IMR-90 (cell line): Measurements from ENCODE around the gene SEPTIN5. TPM values are rescaled to one million over a fixed set of nuclear protein-coding genes. Genes with fewer than 3 reads are reported as not detected.

Experiments
- ATAC-seq: fragments of 200-7000 bp; cut with Tn5 transposase; 2 replicates; pipeline ENCODE4 v1.9.1; 2020; ENCODE audit warnings: low read depth, mild to moderate bottlenecking, moderate library complexity
- BruUV-seq: library from RNA; stranded (reverse); fragments of 400-500 nt; replicated peaks from 2 replicates; lab custom pipeline; 2021; lab: Mats Ljungman, UMichigan
- CTCF ChIA-PET: fragments of 300-600 bp; formaldehyde crosslinking; extraction: SDS; loops from one replicate; lab custom pipeline; 2021; ENCODE audit warnings: antibody characterized with exemption; lab: Yijun Ruan, JAX
- POLR2A ChIA-PET: fragments of 300-600 bp; sonication (Branson Sonifier 250); formaldehyde crosslinking; loops from one replicate; lab custom pipeline; 2022; ENCODE audit warnings: antibody characterized with exemption; ENCODE audit not compliant: unreplicated experiment; lab: Charles Lee
- DNase-seq: peaks from one replicate; pipeline ENCODE4 v3.0.0; 2013
- H2AFZ ChIP-seq: replicated peaks from 2 replicates; pipeline ENCODE3; 2013; ENCODE audit warnings: low read length, mild to moderate bottlenecking; ENCODE audit not compliant: poor library complexity
- H2AK5ac ChIP-seq: 2 replicates; pipeline ENCODE4 v1.6.1; 2013; ENCODE audit warnings: low read depth, low read length, inconsistent platforms
- H2AK9ac ChIP-seq: replicated peaks from 2 replicates; pipeline ENCODE3; 2013; ENCODE audit warnings: mild to moderate bottlenecking, low read depth, low read length, moderate library complexity; ENCODE audit not compliant: poor library complexity
- H2BK120ac ChIP-seq: 2 replicates; pipeline ENCODE4 v1.6.1; 2013; ENCODE audit warnings: low read depth, low read length, inconsistent platforms
- H2BK15ac ChIP-seq: 3 replicates; pipeline ENCODE4 v1.6.1; 2013; ENCODE audit warnings: low read depth, low read length, inconsistent platforms
- H2BK20ac ChIP-seq: 2 replicates; pipeline ENCODE4 v1.6.1; 2013; ENCODE audit warnings: low read depth, mild to moderate bottlenecking, inconsistent platforms, low read length, moderate library complexity
- H2BK5ac ChIP-seq: 2 replicates; pipeline ENCODE4 v1.6.1; 2013; ENCODE audit warnings: mild to moderate bottlenecking, low read depth, low read length, inconsistent platforms; ENCODE audit not compliant: poor library complexity, severe bottlenecking
- H3K14ac ChIP-seq: replicated peaks from 2 replicates; pipeline ENCODE4 v1.6.1; 2013; ENCODE audit warnings: low read depth, low read length, inconsistent platforms
- H3K18ac ChIP-seq: 2 replicates; pipeline ENCODE4 v1.6.1; 2013; ENCODE audit warnings: low read depth, low read length, control low read depth
- H3K23ac ChIP-seq: 2 replicates; pipeline ENCODE4 v1.6.1; 2013; ENCODE audit warnings: low read depth, low read length, inconsistent platforms
- H3K27ac ChIP-seq: 2 replicates; pipeline ENCODE4 v1.5.1; 2013; ENCODE audit warnings: mild to moderate bottlenecking, control low read depth, low read length; ENCODE audit not compliant: insufficient read depth
- H3K27me3 ChIP-seq: 2 replicates; pipeline ENCODE4 v1.6.1; 2013; ENCODE audit warnings: low read length; ENCODE audit not compliant: control insufficient read depth, insufficient read depth
- H3K36me3 ChIP-seq: 2 replicates; pipeline ENCODE4 v1.6.1; 2013; ENCODE audit warnings: low read length, mixed read lengths; ENCODE audit not compliant: control insufficient read depth, insufficient read depth
- H3K4ac ChIP-seq: 2 replicates; pipeline ENCODE4 v1.6.1; 2013; ENCODE audit warnings: low read depth, low read length, inconsistent platforms
- H3K4me1 ChIP-seq: 2 replicates; pipeline ENCODE4 v1.6.1; 2013; ENCODE audit warnings: low read length, mixed read lengths; ENCODE audit not compliant: control insufficient read depth, insufficient read depth
- H3K4me2 ChIP-seq: 2 replicates; pipeline ENCODE4 v1.6.1; 2013; ENCODE audit warnings: low read depth, mild to moderate bottlenecking, control low read depth, low read length, moderate library complexity
- H3K4me3 ChIP-seq: 2 replicates; pipeline ENCODE4 v1.5.1; 2013; ENCODE audit warnings: low read depth, mild to moderate bottlenecking, control low read depth, low read length, moderate library complexity; ENCODE audit not compliant: insufficient read depth
- H3K56ac ChIP-seq: 2 replicates; pipeline ENCODE4 v1.6.1; 2013; ENCODE audit warnings: low read length, inconsistent platforms; ENCODE audit not compliant: insufficient read depth; ENCODE audit errors: extremely low read depth
- H3K79me1 ChIP-seq, 2 experiments: 2 replicates each; pipeline ENCODE4 v1.6.1; 2013; ENCODE audit warnings: low read length in 2 of 2, inconsistent platforms in 1 of 2, low read depth in 1 of 2
- H3K9ac ChIP-seq: 2 replicates; pipeline ENCODE4 v1.6.1; 2013; ENCODE audit warnings: low read depth, low read length, control low read depth
- H3K9me1 ChIP-seq: 2 replicates; pipeline ENCODE4 v1.6.1; 2013; ENCODE audit warnings: low read length, inconsistent platforms; ENCODE audit not compliant: insufficient read depth
- H3K9me3 ChIP-seq: 2 replicates; pipeline ENCODE4 v1.6.1; 2013; ENCODE audit warnings: low read length; ENCODE audit not compliant: control insufficient read depth, insufficient read depth
- H4K20me1 ChIP-seq: 2 replicates; pipeline ENCODE4 v1.6.1; 2013; ENCODE audit warnings: low read length, inconsistent platforms; ENCODE audit not compliant: insufficient read depth
- H4K5ac ChIP-seq: 2 replicates; pipeline ENCODE4 v1.6.1; 2013; ENCODE audit warnings: mild to moderate bottlenecking, low read depth, low read length, control low read depth
- H4K8ac ChIP-seq, 2 experiments: 2 replicates each; pipeline ENCODE4 v1.6.1; 2013; ENCODE audit warnings: low read depth in 2 of 2, low read length in 2 of 2, control low read depth in 1 of 2, inconsistent platforms in 1 of 2
- H4K91ac ChIP-seq: 2 replicates; pipeline ENCODE4 v1.6.1; 2013; ENCODE audit warnings: low read depth, low read length, inconsistent platforms; ENCODE audit not compliant: insufficient read depth
- CEBPB ChIP-seq: IDR thresholded peaks from 2 replicates; pipeline ENCODE4 v1.6.1; 2012; ENCODE audit warnings: low read depth, low read length, improper control_type of control experiment
- CHD1 ChIP-seq: IDR thresholded peaks from 2 replicates; pipeline ENCODE4 v1.6.1; 2012; ENCODE audit warnings: low read depth, low read length, improper control_type of control experiment
- CTCF ChIP-seq: conservative IDR thresholded peaks from 2 replicates; pipeline ENCODE4 v1.5.1; 2012; ENCODE audit warnings: mild to moderate bottlenecking, low read depth, low read length, improper control_type of control experiment
- FOS ChIP-seq: fragments of 150-350 bp; IDR thresholded peaks from 2 replicates; pipeline ENCODE4 v1.6.1; 2016; ENCODE audit warnings: low read depth, low read length
- MAFK ChIP-seq: IDR thresholded peaks from 2 replicates; pipeline ENCODE4 v1.6.1; 2012; ENCODE audit warnings: low read depth, low read length, improper control_type of control experiment
- MAZ ChIP-seq: IDR thresholded peaks from 2 replicates; pipeline ENCODE4 v1.6.1; 2012; ENCODE audit warnings: low read depth, mild to moderate bottlenecking, low read length, improper control_type of control experiment, moderate library complexity, borderline replicate concordance
- MXI1 ChIP-seq: IDR thresholded peaks from 2 replicates; pipeline ENCODE4 v1.6.1; 2012; ENCODE audit warnings: low read depth, mild to moderate bottlenecking, low read length, moderate library complexity, borderline replicate concordance
- NFE2L2 ChIP-seq: fragments of 150-350 bp; IDR thresholded peaks from 2 replicates; pipeline ENCODE4 v1.6.1; 2016; ENCODE audit warnings: low read depth, mild to moderate bottlenecking, low read length
- POLR2A ChIP-seq: IDR thresholded peaks from 2 replicates; pipeline ENCODE4 v1.6.1; 2012; ENCODE audit warnings: mild to moderate bottlenecking, low read depth, low read length
- RAD21 ChIP-seq: IDR thresholded peaks from 2 replicates; pipeline ENCODE4 v1.6.1; 2012; ENCODE audit warnings: low read length, improper control_type of control experiment
- RCOR1 ChIP-seq: IDR thresholded peaks from 2 replicates; pipeline ENCODE4 v1.6.1; 2012; ENCODE audit warnings: mild to moderate bottlenecking, low read length, improper control_type of control experiment; ENCODE audit not compliant: insufficient replicate concordance
- RFX5 ChIP-seq: IDR thresholded peaks from 2 replicates; pipeline ENCODE4 v1.8.0; 2012; ENCODE audit warnings: low read depth, mild to moderate bottlenecking, low read length, moderate library complexity
- SMC3 ChIP-seq: fragments of 150-350 bp; IDR thresholded peaks from 2 replicates; pipeline ENCODE4 v1.6.1; 2016; ENCODE audit warnings: low read depth, mild to moderate bottlenecking, antibody characterized with exemption, low read length, moderate library complexity
- USF2 ChIP-seq: fragments of 150-350 bp; IDR thresholded peaks from 2 replicates; pipeline ENCODE4 v1.6.1; 2017; ENCODE audit warnings: mild to moderate bottlenecking, antibody characterized with exemption, low read length, low read depth
- WGBS, 2 experiments: methylation state at CpG; one replicate each; pipeline versions ENCODE4 v1.1.5 to v1.1.7; 2013; ENCODE audit warnings: missing lambda C conversion rate in 2 of 2; ENCODE audit not compliant: insufficient read length in 1 of 2; ENCODE audit errors: extremely low coverage in 2 of 2; 5-methylcytosine and 5-hydroxymethylcytosine counted together
- dilution Hi-C: fragments of 300-500 bp; cut with HindIII; formaldehyde crosslinking; loops from one replicate; pipeline ENCODE4 v1.14.3; 2018; ENCODE audit warnings: low sequenced_read_pairs; ENCODE audit not compliant: unreplicated experiment
- in situ Hi-C: fragments of 300-500 bp; cut with MboI; formaldehyde crosslinking; loops from 3 replicates; pipeline ENCODE4 v1.14.3; 2019; ENCODE audit warnings: low sequenced_read_pairs, inconsistent platforms, mixed read lengths
- intact Hi-C: fragments of 100-400 bp; cut with micrococcal nuclease; formaldehyde crosslinking; loops from 2 replicates; pipeline ENCODE4 v1.10.0; 2022
- polyA plus RNA-seq, 3 experiments: library from polyadenylated mRNA; depleted of rRNA; stranded (reverse); fragments of >200 nt; gene quantifications; 2 replicates each; pipeline ENCODE4 v1.2.3, GENCODE V29; 2012; ENCODE audit warnings: low replicate concordance in 1 of 3
- total RNA-seq: library from RNA; depleted of rRNA; stranded (reverse); fragments of >200 nt; gene quantifications from 2 replicates; pipeline ENCODE4 v1.2.3, GENCODE V29; 2012

The SEPTIN5 gene
- total and polyA plus RNA-seq, 2 of the 4 experiments (the other 2 are of a cell fraction), result 16.8 to 20.7 TPM

GRCh38 chr22:19687561-19688300, 26.6 kb upstream of the SEPTIN5 start:
- 46% methylated on average over 14 of the region's 22 CpGs; no CpG with 5 or more reads in 1 of the 2 experiments for WGBS, 2 experiments
- no peak for DNase-seq
- intact Hi-C loops (no loop called here), in situ Hi-C loops (no loop called here), dilution Hi-C loops (no loop called here)
- no peak for ATAC-seq
- no peak overlapping the region for H2BK5ac ChIP-seq
- H3K9ac ChIP-seq, result no peak overlapping the region
- no peaks in the 10 kb centered on the region for H3K79me1 ChIP-seq
- no peak overlapping the region for H3K27ac ChIP-seq
- POLR2A ChIA-PET, result no interaction called here
- no peak for TF ChIP-seq CEBPB
- TF ChIP-seq FOS, result no peak
- TF ChIP-seq RCOR1, result no peak
- TF ChIP-seq MAFK, result no peak
- TF ChIP-seq CHD1, result no peak
- TF ChIP-seq RFX5, result no peak
- no peak for TF ChIP-seq MXI1
- no peak for TF ChIP-seq RAD21
- no peak for TF ChIP-seq USF2
- no peak for TF ChIP-seq MAZ
- TF ChIP-seq CTCF, result no peak
- TF ChIP-seq NFE2L2, result no peak
- TF ChIP-seq SMC3, result no peak
- TF ChIP-seq POLR2A, result no peak
- H3K18ac ChIP-seq, result no peak overlapping the region
- H4K5ac ChIP-seq, result no peak overlapping the region
- H3K9me3 ChIP-seq, result peaks cover 2% of the 10 kb centered on the region; the same call in 1 of the 2 replicates
- H3K23ac ChIP-seq, result no peak overlapping the region
- CTCF ChIA-PET, result interaction anchor here (0.7 kb wide), 1 partner anchor 58 kb away, joined by 3 read pairs; no protein-coding TSS in a partner anchor
- no peak overlapping the region for H4K91ac ChIP-seq
- H4K8ac ChIP-seq, result no peak overlapping the region
- no peak overlapping the region for H3K4me3 ChIP-seq
- no peak overlapping the region for H2BK120ac ChIP-seq
- H2BK20ac ChIP-seq, result no peak overlapping the region
- H3K56ac ChIP-seq, result no peak overlapping the region
- H2BK15ac ChIP-seq, result no peak overlapping the region
- H2AFZ ChIP-seq, result peak overlapping the region; percentile 6
- no peak overlapping the region for H3K14ac ChIP-seq
- H3K4me1 ChIP-seq, result no peaks in the 10 kb centered on the region; the same call in 1 of the 2 replicates
- no peak overlapping the region for H2AK9ac ChIP-seq
- H3K9me1 ChIP-seq, result no peaks in the 10 kb centered on the region; the same call in 1 of the 2 replicates
- peaks cover 30% of the 10 kb centered on the region for H3K27me3 ChIP-seq
- H2AK5ac ChIP-seq, result no peak overlapping the region
- no peak overlapping the region for H3K4ac ChIP-seq
- H3K4me2 ChIP-seq, result no peak overlapping the region
- H4K20me1 ChIP-seq, result no peaks in the 10 kb centered on the region
- no TSS peak for BruUV-seq
- no peaks in the 10 kb centered on the region for H3K36me3 ChIP-seq
